MCF 10A (cell line): ENCODE results near the gene SIRT3. TPM values are rescaled to one million over a fixed set of nuclear protein-coding genes. Genes with fewer than 3 reads are reported as not detected.
"Not testable (repeated sequence)": the region's sequence is repeated elsewhere in the genome, so short reads cannot be mapped to it uniquely, and the experiment has no call there.

Source experiments
- BruUV-seq: library from RNA; stranded (reverse); fragments of 400-500 nt; replicated peaks from 2 replicates; lab custom pipeline; 2021; lab: Mats Ljungman, UMichigan
- CTCF ChIA-PET: fragments of 300-600 bp; sonication (Branson Sonifier 250); formaldehyde crosslinking; extraction: SDS; loops from one replicate; lab custom pipeline; 2021; ENCODE audit warnings: antibody characterized with exemption, inconsistent platforms; lab: Yijun Ruan, JAX
- POLR2A ChIA-PET: fragments of 300-600, 350-650 bp; sonication (Branson Sonifier 250); formaldehyde crosslinking; extraction: SDS; loops from one replicate; lab custom pipeline; 2020; ENCODE audit warnings: antibody characterized with exemption, inconsistent platforms; lab: Yijun Ruan, JAX
- DNase-seq: peaks from one replicate; pipeline ENCODE4 v3.0.0-alpha.2; 2018; ENCODE audit not compliant: unreplicated experiment
- H3K27ac Mint-ChIP-seq: one replicate; pipeline ENCODE4 v1.8.0; 2022; ENCODE audit warnings: mild to moderate bottlenecking, low read depth, mixed read lengths; ENCODE audit not compliant: unreplicated experiment
- H3K27me3 Mint-ChIP-seq: one replicate; pipeline ENCODE4 v1.8.0; 2022; ENCODE audit warnings: mixed read lengths; ENCODE audit not compliant: insufficient read depth, unreplicated experiment
- H3K36me3 Mint-ChIP-seq: one replicate; pipeline ENCODE4 v1.8.0; 2022; ENCODE audit warnings: mild to moderate bottlenecking, moderate library complexity, mixed read lengths; ENCODE audit not compliant: insufficient read depth, unreplicated experiment
- H3K4me1 Mint-ChIP-seq: one replicate; pipeline ENCODE4 v1.8.0; 2022; ENCODE audit warnings: mixed read lengths; ENCODE audit not compliant: insufficient read depth, unreplicated experiment
- H3K4me3 Mint-ChIP-seq: one replicate; pipeline ENCODE4 v1.8.0; 2022; ENCODE audit warnings: mild to moderate bottlenecking, moderate library complexity, mixed read lengths; ENCODE audit not compliant: unreplicated experiment
- H3K9me3 Mint-ChIP-seq: one replicate; pipeline ENCODE4 v1.8.0; 2022; ENCODE audit warnings: mixed read lengths; ENCODE audit not compliant: unreplicated experiment
- CTCF ChIP-seq: fragments of 200-600 bp; IDR thresholded peaks from one replicate; pipeline ENCODE4 v1.8.0; 2022; ENCODE audit warnings: antibody characterized with exemption, mild to moderate bottlenecking; ENCODE audit not compliant: unreplicated experiment
- intact Hi-C: fragments of 100-400 bp; cut with micrococcal nuclease; formaldehyde crosslinking; loops from 2 replicates; pipeline ENCODE4 v1.14.1; 2022
- total RNA-seq: library from RNA; stranded (reverse); gene quantifications from 2 replicates; pipeline ENCODE4 v1.2.3, GENCODE V29; 2022

The SIRT3 gene
- total RNA-seq, 1 experiment from 2014 or later, result 19.8 TPM

- H3K9me3 Mint-ChIP-seq, H3K4me1 Mint-ChIP-seq, intact Hi-C loops, H3K4me3 Mint-ChIP-seq, DNase-seq, BruUV-seq, H3K27ac Mint-ChIP-seq, H3K27me3 Mint-ChIP-seq, POLR2A ChIA-PET, H3K36me3 Mint-ChIP-seq, CTCF ChIA-PET: not testable (repeated sequence)
- peak; percentile 24 for TF ChIP-seq CTCF
Measured at GRCh38 chr11:191490-192478, 44.4 kb downstream of the SIRT3 start.

- intact Hi-C loops, H3K27me3 Mint-ChIP-seq, H3K27ac Mint-ChIP-seq, CTCF ChIA-PET, DNase-seq, BruUV-seq, POLR2A ChIA-PET, H3K4me1 Mint-ChIP-seq, H3K9me3 Mint-ChIP-seq, H3K4me3 Mint-ChIP-seq, H3K36me3 Mint-ChIP-seq: not testable (repeated sequence)
Measured at GRCh38 chr11:190546-190945, 45.6 kb downstream of the SIRT3 start.

- intact Hi-C loops, result not testable (repeated sequence)
Measured at GRCh38 chr11:189843-190311, 46.3 kb downstream of the SIRT3 start.

GRCh38 chr11:189200-189783, 46.9 kb downstream of the SIRT3 start:
- CTCF ChIA-PET, DNase-seq, H3K9me3 Mint-ChIP-seq, BruUV-seq, intact Hi-C loops, H3K27ac Mint-ChIP-seq, POLR2A ChIA-PET, H3K4me1 Mint-ChIP-seq, H3K27me3 Mint-ChIP-seq, H3K4me3 Mint-ChIP-seq, H3K36me3 Mint-ChIP-seq: not testable (repeated sequence)

More at GRCh38 chr11:189843-190311, 46.3 kb downstream of the SIRT3 start:
- POLR2A ChIA-PET, H3K36me3 Mint-ChIP-seq, BruUV-seq, H3K9me3 Mint-ChIP-seq, CTCF ChIA-PET, H3K4me1 Mint-ChIP-seq, H3K4me3 Mint-ChIP-seq, H3K27ac Mint-ChIP-seq, H3K27me3 Mint-ChIP-seq, DNase-seq: not testable (repeated sequence)
- peak; percentile 18 for TF ChIP-seq CTCF

GRCh38 chr11:180242-180641, 55.9 kb downstream of the SIRT3 start:
- H3K4me1 Mint-ChIP-seq, CTCF ChIA-PET, H3K4me3 Mint-ChIP-seq, POLR2A ChIA-PET, DNase-seq, H3K27ac Mint-ChIP-seq, H3K9me3 Mint-ChIP-seq, intact Hi-C loops, BruUV-seq, H3K36me3 Mint-ChIP-seq: not testable (repeated sequence)
- TF ChIP-seq CTCF, result peak; percentile 20
- H3K27me3 Mint-ChIP-seq, result peaks cover 11% of the 10 kb centered on the region
